Measurements from ENCODE around the gene PTPRR. TPM values are rescaled to one million over a fixed set of nuclear protein-coding genes. Genes with fewer than 3 reads are reported as not detected.

The PTPRR gene
- total and polyA plus RNA-seq, 2 donors (not counting 3 experiments of a cell fraction or from before 2014, with no cell fraction given): 0.46 to 1.1 TPM

DNA sequence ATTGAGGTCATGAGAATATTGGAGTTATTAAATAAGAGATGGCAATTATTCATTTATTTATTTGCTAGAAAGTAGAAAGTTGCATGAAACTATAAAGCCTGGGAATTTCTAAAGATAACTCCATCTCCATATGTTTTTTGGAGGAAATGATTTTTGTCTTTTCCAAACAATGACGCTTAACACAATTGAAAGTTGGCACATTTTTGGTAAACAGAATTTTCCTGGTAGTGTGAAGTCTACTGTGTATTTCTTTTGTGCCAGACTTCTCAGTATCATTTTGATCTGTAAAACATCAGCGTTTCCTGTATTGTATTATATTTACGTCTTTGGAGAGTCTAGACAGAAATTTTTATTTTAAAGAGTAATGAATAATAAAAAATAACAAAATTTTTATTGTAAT lies 249.6 kb downstream of the PTPRR start:
- Histone ChIP-seq H3K36me3 (ENCODE audit: control insufficient read depth in 2 of 2, extremely low read depth in 1 of 2, insufficient read depth in 2 of 2, low read length in 2 of 2) (no peaks in the 10 kb centered on the region), H3K4me1 (ENCODE audit: control insufficient read depth, extremely low read depth, insufficient read depth, low read length) (peaks cover 12% of the 10 kb centered on the region), H3K27ac (ENCODE audit: insufficient read depth, low read depth, low read length) (peak overlapping the region; percentile 39), H3K4me2 (ENCODE audit: insufficient read depth, low read length) (peak overlapping the region; percentile 45), H3K27me3 (ENCODE audit: control insufficient read depth in 2 of 2, insufficient read depth in 2 of 2, low read length in 2 of 2) (no peaks in the 10 kb centered on the region), H3K9me1 (replicated peaks; ENCODE audit: control insufficient read depth, extremely low read depth, insufficient read depth, low read length) (no peaks in the 10 kb centered on the region), H3K9me3 (replicated peaks; ENCODE audit: control insufficient read depth, insufficient read depth, low read length) (no peaks in the 10 kb centered on the region), H3K4me3 (replicated peaks in 1 of 3; ENCODE audit: insufficient read depth in 1 of 3, low read depth in 1 of 3, low read length in 3 of 3) (no peak overlapping the region), H3K79me2 (ENCODE audit: control insufficient read depth, insufficient read depth, low read length) (no peaks in the 10 kb centered on the region), H2AFZ (ENCODE audit: low read depth, low read length) (no peak overlapping the region), H3K9ac (replicated peaks; ENCODE audit: extremely low read depth, insufficient read depth, low read length) (no peak overlapping the region), H4K20me1 (replicated peaks; ENCODE audit: control insufficient read depth, extremely low read depth, insufficient read depth, low read length) (no peaks in the 10 kb centered on the region)
- intact Hi-C loops (cut with micrococcal nuclease) (loop anchor here (1.0 to 2.0 kb wide), 4 partner anchors 10 to 48 kb away; partner anchors contain the start of gene PTPRB), dilution Hi-C loops (cut with MboI; ENCODE audit: extremely low pct_ligation_motif_present, low sequenced_read_pairs) (no loop called here)
- BruUV-seq (replicated peaks): no TSS peak
- FAIRE-seq: peak; percentile 75
- ChIA-PET CTCF (interaction anchor here (0.9 to 1.8 kb wide), 4 partner anchors 9 to 48 kb away, joined by 3 to 4 read pairs (median 4); no protein-coding TSS in a partner anchor), POLR2A (no interaction called here)
- DNase-seq (ENCODE audit: low read depth, low spot score): peak; percentile 82
- TF ChIP-seq POLR2A (IDR thresholded peaks at IDR 0.05; ENCODE audit: low read depth, low read length) (no peak), JUN (IDR thresholded peaks at IDR 0.05; ENCODE audit: borderline replicate concordance, insufficient read depth, insufficient read length, low read depth) (peak; percentile 5)

GRCh38 chr12:70667253-70667652 lies 253.3 kb downstream of the PTPRR start:
- ChIA-PET CTCF (no interaction called here), POLR2A (no interaction called here)
- Histone ChIP-seq H3K79me2 (ENCODE audit: control insufficient read depth, insufficient read depth, low read length) (no peaks in the 10 kb centered on the region), H3K27me3 (ENCODE audit: control insufficient read depth in 2 of 2, insufficient read depth in 2 of 2, low read length in 2 of 2) (no peaks in the 10 kb centered on the region), H2AFZ (ENCODE audit: low read depth, low read length) (no peak overlapping the region), H3K36me3 (ENCODE audit: control insufficient read depth in 2 of 2, extremely low read depth in 1 of 2, insufficient read depth in 2 of 2, low read length in 2 of 2) (no peaks in the 10 kb centered on the region), H3K9me1 (replicated peaks; ENCODE audit: control insufficient read depth, extremely low read depth, insufficient read depth, low read length) (no peaks in the 10 kb centered on the region), H3K4me2 (ENCODE audit: insufficient read depth, low read length) (no peak overlapping the region), H3K9ac (replicated peaks; ENCODE audit: extremely low read depth, insufficient read depth, low read length) (no peak overlapping the region), H3K4me3 (replicated peaks in 1 of 3; ENCODE audit: insufficient read depth in 1 of 3, low read depth in 1 of 3, low read length in 3 of 3) (no peak overlapping the region), H3K9me3 (replicated peaks; ENCODE audit: control insufficient read depth, insufficient read depth, low read length) (no peaks in the 10 kb centered on the region), H4K20me1 (replicated peaks; ENCODE audit: control insufficient read depth, extremely low read depth, insufficient read depth, low read length) (no peaks in the 10 kb centered on the region), H3K4me1 (ENCODE audit: control insufficient read depth, extremely low read depth, insufficient read depth, low read length) (peaks cover 34% of the 10 kb centered on the region), H3K27ac (ENCODE audit: insufficient read depth, low read depth, low read length) (no peak overlapping the region)
- DNase-seq (ENCODE audit: low read depth, low spot score): no peak
- no peak for FAIRE-seq
- intact Hi-C loops (cut with micrococcal nuclease) (no loop called here), dilution Hi-C loops (cut with MboI; ENCODE audit: extremely low pct_ligation_motif_present, low sequenced_read_pairs) (no loop called here)
- no TSS peak for BruUV-seq (replicated peaks)
- TF ChIP-seq, protein P1, sequence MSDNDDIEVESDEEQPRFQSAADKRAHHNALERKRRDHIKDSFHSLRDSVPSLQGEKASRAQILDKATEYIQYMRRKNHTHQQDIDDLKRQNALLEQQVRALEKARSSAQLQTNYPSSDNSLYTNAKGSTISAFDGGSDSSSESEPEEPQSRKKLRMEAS (IDR thresholded peaks at IDR 0.05; ENCODE audit: insufficient read depth, insufficient read length): no peak
- no peak for TF ChIP-seq EZH2 (IDR thresholded peaks at IDR 0.05; ENCODE audit: borderline replicate concordance, low read depth, low read length, severe bottlenecking)
